Chondrocyte (in vitro differentiated cells): Measurements from ENCODE around the gene UBE2O. TPM values are rescaled to one million over a fixed set of nuclear protein-coding genes. Genes with fewer than 3 reads are reported as not detected.
A peak's percentile ranks its signal among the peaks of the same experiment; 100 is the strongest.

Experiments used
- DNase-seq: peaks from one replicate; pipeline ENCODE4 v3.0.0; 2021; ENCODE audit warnings: mixed read lengths, low spot score
- H3K27ac Mint-ChIP-seq: one replicate; pipeline ENCODE4 v1.8.0; 2021; ENCODE audit warnings: mild to moderate bottlenecking, moderate library complexity, mixed read lengths; ENCODE audit not compliant: unreplicated experiment
- H3K27me3 Mint-ChIP-seq: 2 replicates; pipeline ENCODE4 v1.8.0; 2021; ENCODE audit warnings: low read depth, mixed read lengths
- H3K36me3 Mint-ChIP-seq: 2 replicates; pipeline ENCODE4 v1.8.0; 2021; ENCODE audit warnings: low read depth, mixed read lengths
- H3K4me1 Mint-ChIP-seq: 2 replicates; pipeline ENCODE4 v1.8.0; 2021; ENCODE audit warnings: low read depth, mild to moderate bottlenecking, mixed read lengths
- H3K4me3 Mint-ChIP-seq: one replicate; pipeline ENCODE4 v1.8.0; 2021; ENCODE audit warnings: mild to moderate bottlenecking, moderate library complexity, mixed read lengths; ENCODE audit not compliant: unreplicated experiment
- H3K9me3 Mint-ChIP-seq: 2 replicates; pipeline ENCODE4 v1.8.0; 2021; ENCODE audit warnings: low read depth, mixed read lengths
- CTCF ChIP-seq: fragments of 200-600 bp; sonication (generic); IDR thresholded peaks from 2 replicates; pipeline ENCODE4 v1.5.0; 2021; ENCODE audit warnings: antibody characterized with exemption, mild to moderate bottlenecking, moderate library complexity
- total RNA-seq: library from RNA; stranded (reverse); gene quantifications from 3 replicates; pipeline ENCODE4 v1.2.1, GENCODE V29; 2021

UBE2O gene
- total RNA-seq, 1 donor from 2014 or later, result 22.1 TPM

- Mint-ChIP-seq H3K27me3 (no peaks in the 10 kb centered on the region), H3K27ac (peak within 1 kb of the TSS; percentile 77)
Measured at GRCh38 chr17:76384222-76384986, 68.5 kb downstream of the UBE2O start, which contains the start of gene SPHK1. Gene SPHK1 (plus strand): TSS chr17:76384609. CDS start chr17:76385645, 1,036 bp downstream.

DNA sequence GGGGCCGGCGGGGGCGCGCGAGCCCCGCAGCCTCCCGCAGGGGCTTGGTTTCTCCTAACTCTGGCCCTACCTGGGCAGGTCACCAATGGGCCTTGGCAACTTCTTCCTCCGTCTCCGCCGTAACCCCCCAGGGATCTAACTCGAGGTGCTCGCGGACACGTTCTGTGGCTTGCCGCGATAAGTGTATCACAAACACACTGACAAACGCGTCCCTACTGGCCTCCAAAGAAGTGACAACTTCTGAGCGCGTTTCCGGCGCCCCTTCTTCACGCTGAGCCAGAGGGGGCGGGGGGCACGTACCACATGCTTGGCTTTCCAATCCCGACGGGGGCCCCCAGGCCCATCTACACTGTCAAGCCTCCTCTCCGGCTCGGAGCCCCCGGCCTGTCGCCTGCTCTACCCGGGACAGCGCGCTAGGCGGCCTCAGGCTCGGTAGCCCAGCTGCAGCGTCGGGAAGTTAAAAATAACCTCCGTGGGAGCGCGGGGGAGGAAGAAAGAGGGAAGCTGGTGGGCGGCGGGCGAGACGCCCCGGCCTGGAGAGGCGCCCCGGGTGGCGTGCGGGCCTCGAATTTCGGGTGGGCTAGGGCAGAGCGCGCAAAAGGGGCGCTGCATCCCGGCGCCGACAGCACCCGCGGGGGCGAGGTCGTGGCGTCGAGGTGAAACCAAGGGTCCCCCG lies 69.3 kb downstream of the UBE2O start:
- Mint-ChIP-seq H3K27me3 (no peaks in the 10 kb centered on the region), H3K4me3 (peak overlapping the region; percentile 78), H3K4me1 (peaks cover 16% of the 10 kb centered on the region), H3K27ac (peak overlapping the region; percentile 77), H3K9me3 (no peaks in the 10 kb centered on the region), H3K36me3 (no peaks in the 10 kb centered on the region)
- no peak for DNase-seq
- peak; percentile 67 for TF ChIP-seq CTCF

More at GRCh38 chr17:76384222-76384986, 68.5 kb downstream of the UBE2O start, which contains the start of gene SPHK1:
- DNase-seq, result no peak
- TF ChIP-seq CTCF, result no peak
- Mint-ChIP-seq H3K4me3 (peak within 1 kb of the TSS; percentile 78), H3K4me1 (peaks cover 16% of the 10 kb centered on the region), H3K36me3 (no peaks in the 10 kb centered on the region), H3K9me3 (no peaks in the 10 kb centered on the region)

GRCh38 chr17:76382803-76383545 lies 70.0 kb downstream of the UBE2O start:
- H3K9me3 Mint-ChIP-seq, result no peaks in the 10 kb centered on the region
- DNase-seq, result no peak
- no peak for TF ChIP-seq CTCF
- no peaks in the 10 kb centered on the region for H3K36me3 Mint-ChIP-seq
- no peaks in the 10 kb centered on the region for H3K27me3 Mint-ChIP-seq
- peak overlapping the region; percentile 77 for H3K27ac Mint-ChIP-seq
- peaks cover 16% of the 10 kb centered on the region for H3K4me1 Mint-ChIP-seq
- peak overlapping the region; percentile 80 for H3K4me3 Mint-ChIP-seq

DNA sequence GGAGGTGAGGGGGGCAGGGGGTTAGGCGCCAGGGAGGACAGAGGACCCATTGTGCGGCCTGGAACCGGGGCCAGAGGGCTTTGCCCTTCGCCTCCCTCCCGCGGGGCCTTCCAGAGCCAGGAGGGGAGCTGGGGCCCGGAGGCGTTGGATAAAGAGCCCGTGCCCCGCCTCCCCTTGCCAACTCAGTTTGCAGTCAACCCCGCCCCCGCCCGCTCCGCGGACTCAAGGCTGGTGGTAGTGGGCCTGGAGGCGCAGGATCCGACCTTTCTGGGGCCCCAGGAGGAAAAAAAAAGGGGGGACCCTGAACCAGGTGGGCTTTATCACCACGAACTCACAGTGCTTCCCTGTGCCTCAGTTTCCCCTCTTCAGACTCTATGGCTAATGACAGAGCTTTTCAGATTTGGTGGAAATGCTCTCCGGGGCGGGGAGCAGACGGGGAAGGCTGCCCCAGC lies 70.6 kb downstream of the UBE2O start:
- TF ChIP-seq CTCF, result no peak
- Mint-ChIP-seq H3K4me3 (peak overlapping the region; percentile 80), H3K9me3 (no peaks in the 10 kb centered on the region), H3K27ac (peak overlapping the region; percentile 45), H3K36me3 (peaks cover 2% of the 10 kb centered on the region), H3K4me1 (peaks cover 16% of the 10 kb centered on the region), H3K27me3 (no peaks in the 10 kb centered on the region)
- no peak for DNase-seq
